Hepatocyte (in vitro differentiated cells): ENCODE data around the gene SPAG16.

ENCODE experiments used
- EZH2phosphoT487 ChIP-seq: fragments of 200-600 bp; sonication (generic); IDR thresholded peaks from one replicate; pipeline ENCODE4 v1.6.1; 2018; ENCODE audit warnings: antibody characterized with exemption, mild to moderate bottlenecking, low read depth, moderate library complexity; ENCODE audit not compliant: unreplicated experiment, severe bottlenecking
- TF ChIP-seq, protein P1 (sequence below): fragments of 200-600 bp; sonication (generic); IDR thresholded peaks from 2 replicates; pipeline ENCODE4 v1.5.1; 2016; ENCODE audit warnings: antibody characterized with exemption, mild to moderate bottlenecking; ENCODE audit not compliant: poor library complexity

DNA sequence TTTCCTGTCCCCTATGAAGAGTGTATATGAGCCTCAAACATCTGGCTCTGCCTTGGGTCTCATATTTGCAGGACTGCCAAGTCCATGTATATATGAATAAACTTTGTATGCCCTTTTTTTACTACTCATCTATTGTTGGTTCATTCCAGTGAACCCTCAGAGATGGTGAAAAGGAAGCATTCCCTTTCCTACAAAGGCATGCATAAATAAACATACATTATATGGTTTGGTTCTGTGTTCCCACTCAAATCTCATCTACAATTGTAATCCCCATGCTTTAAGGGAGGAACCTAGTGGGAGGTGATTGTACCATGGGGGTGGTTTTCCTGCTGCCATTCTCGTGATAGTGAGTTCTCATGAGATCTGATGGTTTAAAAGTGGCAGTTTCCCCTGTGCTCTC, 534.2 kb downstream of the SPAG16 start:
- TF ChIP-seq, protein P1, sequence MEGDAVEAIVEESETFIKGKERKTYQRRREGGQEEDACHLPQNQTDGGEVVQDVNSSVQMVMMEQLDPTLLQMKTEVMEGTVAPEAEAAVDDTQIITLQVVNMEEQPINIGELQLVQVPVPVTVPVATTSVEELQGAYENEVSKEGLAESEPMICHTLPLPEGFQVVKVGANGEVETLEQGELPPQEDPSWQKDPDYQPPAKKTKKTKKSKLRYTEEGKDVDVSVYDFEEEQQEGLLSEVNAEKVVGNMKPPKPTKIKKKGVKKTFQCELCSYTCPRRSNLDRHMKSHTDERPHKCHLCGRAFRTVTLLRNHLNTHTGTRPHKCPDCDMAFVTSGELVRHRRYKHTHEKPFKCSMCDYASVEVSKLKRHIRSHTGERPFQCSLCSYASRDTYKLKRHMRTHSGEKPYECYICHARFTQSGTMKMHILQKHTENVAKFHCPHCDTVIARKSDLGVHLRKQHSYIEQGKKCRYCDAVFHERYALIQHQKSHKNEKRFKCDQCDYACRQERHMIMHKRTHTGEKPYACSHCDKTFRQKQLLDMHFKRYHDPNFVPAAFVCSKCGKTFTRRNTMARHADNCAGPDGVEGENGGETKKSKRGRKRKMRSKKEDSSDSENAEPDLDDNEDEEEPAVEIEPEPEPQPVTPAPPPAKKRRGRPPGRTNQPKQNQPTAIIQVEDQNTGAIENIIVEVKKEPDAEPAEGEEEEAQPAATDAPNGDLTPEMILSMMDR, result no peak
- TF ChIP-seq EZH2phosphoT487, result no peak
